ENCODE data around the gene IL3. TPM values are rescaled to one million over a fixed set of nuclear protein-coding genes. Genes with fewer than 3 reads are reported as not detected.

Gene IL3
- total RNA-seq, 1 experiment from 2014 or later: not detected

DNA sequence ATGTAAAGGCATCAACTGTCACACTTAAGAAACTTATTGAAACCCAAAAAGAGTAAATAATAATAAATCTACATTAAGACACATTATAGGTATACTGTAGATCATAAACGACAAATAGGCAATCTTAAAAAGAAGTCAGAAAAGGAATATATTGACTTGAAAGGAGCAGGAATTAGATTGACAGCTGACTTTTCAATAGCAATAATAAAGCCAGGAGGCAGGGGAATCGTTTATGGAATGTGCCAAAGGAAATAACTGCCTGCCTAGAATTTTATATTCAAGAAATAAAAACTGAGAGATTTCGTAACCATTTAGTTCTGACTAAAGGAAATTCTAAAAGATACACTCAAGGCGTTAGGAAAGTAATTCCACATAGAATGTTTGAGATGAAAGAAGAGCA is 27.3 kb upstream of the IL3 start (continued):
- TF ChIP-seq, protein P1, sequence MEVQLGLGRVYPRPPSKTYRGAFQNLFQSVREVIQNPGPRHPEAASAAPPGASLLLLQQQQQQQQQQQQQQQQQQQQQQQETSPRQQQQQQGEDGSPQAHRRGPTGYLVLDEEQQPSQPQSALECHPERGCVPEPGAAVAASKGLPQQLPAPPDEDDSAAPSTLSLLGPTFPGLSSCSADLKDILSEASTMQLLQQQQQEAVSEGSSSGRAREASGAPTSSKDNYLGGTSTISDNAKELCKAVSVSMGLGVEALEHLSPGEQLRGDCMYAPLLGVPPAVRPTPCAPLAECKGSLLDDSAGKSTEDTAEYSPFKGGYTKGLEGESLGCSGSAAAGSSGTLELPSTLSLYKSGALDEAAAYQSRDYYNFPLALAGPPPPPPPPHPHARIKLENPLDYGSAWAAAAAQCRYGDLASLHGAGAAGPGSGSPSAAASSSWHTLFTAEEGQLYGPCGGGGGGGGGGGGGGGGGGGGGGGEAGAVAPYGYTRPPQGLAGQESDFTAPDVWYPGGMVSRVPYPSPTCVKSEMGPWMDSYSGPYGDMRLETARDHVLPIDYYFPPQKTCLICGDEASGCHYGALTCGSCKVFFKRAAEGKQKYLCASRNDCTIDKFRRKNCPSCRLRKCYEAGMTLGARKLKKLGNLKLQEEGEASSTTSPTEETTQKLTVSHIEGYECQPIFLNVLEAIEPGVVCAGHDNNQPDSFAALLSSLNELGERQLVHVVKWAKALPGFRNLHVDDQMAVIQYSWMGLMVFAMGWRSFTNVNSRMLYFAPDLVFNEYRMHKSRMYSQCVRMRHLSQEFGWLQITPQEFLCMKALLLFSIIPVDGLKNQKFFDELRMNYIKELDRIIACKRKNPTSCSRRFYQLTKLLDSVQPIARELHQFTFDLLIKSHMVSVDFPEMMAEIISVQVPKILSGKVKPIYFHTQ (CRISPR knock-in tag; IDR thresholded peaks at IDR 0.05): no peak
- no peak for TF ChIP-seq KAT7 (CRISPR knock-in tag; IDR thresholded peaks at IDR 0.05; ENCODE audit: borderline replicate concordance)

DNA sequence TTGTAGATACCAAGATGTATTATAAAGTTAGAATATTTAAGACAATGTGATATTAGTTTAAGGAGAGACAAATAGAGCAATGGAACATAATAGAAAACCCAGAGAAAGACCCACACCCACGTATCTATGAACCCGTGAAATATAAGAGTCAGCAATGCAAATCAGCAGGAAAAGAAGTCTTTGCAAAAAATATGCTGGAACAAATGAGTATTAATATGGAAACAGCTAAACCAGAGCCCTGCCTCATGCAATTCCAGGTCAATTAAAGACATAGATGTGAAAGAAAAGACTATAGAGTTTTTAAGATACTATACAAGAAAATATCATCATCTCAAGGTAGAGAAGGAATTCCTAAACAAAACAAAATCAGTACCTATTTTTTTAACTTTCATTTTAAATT is 23.1 kb upstream of the IL3 start:
- CTCF ChIA-PET: no interaction called here
- Mint-ChIP-seq H3K27ac (no peak overlapping the region), H3K27me3 (ENCODE audit: low read depth) (no peaks in the 10 kb centered on the region; the same call in 1 of the 2 replicates), H3K36me3 (no peaks in the 10 kb centered on the region), H3K4me3 (no peak overlapping the region), H3K4me1 (no peaks in the 10 kb centered on the region), H3K9me3 (peaks cover 10% of the 10 kb centered on the region; the same call in 1 of the 2 replicates)
- DNase-seq (ENCODE audit: low spot score) (no peak), ATAC-seq (no peak)
- POLR2A ChIA-PET: no interaction called here
- TF ChIP-seq, protein P2, sequence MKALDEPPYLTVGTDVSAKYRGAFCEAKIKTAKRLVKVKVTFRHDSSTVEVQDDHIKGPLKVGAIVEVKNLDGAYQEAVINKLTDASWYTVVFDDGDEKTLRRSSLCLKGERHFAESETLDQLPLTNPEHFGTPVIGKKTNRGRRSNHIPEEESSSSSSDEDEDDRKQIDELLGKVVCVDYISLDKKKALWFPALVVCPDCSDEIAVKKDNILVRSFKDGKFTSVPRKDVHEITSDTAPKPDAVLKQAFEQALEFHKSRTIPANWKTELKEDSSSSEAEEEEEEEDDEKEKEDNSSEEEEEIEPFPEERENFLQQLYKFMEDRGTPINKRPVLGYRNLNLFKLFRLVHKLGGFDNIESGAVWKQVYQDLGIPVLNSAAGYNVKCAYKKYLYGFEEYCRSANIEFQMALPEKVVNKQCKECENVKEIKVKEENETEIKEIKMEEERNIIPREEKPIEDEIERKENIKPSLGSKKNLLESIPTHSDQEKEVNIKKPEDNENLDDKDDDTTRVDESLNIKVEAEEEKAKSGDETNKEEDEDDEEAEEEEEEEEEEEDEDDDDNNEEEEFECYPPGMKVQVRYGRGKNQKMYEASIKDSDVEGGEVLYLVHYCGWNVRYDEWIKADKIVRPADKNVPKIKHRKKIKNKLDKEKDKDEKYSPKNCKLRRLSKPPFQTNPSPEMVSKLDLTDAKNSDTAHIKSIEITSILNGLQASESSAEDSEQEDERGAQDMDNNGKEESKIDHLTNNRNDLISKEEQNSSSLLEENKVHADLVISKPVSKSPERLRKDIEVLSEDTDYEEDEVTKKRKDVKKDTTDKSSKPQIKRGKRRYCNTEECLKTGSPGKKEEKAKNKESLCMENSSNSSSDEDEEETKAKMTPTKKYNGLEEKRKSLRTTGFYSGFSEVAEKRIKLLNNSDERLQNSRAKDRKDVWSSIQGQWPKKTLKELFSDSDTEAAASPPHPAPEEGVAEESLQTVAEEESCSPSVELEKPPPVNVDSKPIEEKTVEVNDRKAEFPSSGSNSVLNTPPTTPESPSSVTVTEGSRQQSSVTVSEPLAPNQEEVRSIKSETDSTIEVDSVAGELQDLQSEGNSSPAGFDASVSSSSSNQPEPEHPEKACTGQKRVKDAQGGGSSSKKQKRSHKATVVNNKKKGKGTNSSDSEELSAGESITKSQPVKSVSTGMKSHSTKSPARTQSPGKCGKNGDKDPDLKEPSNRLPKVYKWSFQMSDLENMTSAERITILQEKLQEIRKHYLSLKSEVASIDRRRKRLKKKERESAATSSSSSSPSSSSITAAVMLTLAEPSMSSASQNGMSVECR (CRISPR knock-in tag; IDR thresholded peaks at IDR 0.05; ENCODE audit: borderline replicate concordance): no peak
- TF ChIP-seq ESRRA (CRISPR knock-in tag; IDR thresholded peaks at IDR 0.05; ENCODE audit: borderline replicate concordance) (no peak), CREM (CRISPR knock-in tag; IDR thresholded peaks at IDR 0.05) (no peak), ETV6 (CRISPR knock-in tag; IDR thresholded peaks at IDR 0.05) (no peak), ZNF423 (CRISPR knock-in tag; IDR thresholded peaks at IDR 0.05) (no peak), NR3C1 (CRISPR knock-in tag; conservative IDR thresholded peaks at IDR 0.05; ENCODE audit: low read depth) (no peak), NFYB (CRISPR knock-in tag; conservative IDR thresholded peaks at IDR 0.05; ENCODE audit: low read depth) (no peak), ZBTB21 (CRISPR knock-in tag; IDR thresholded peaks at IDR 0.05; ENCODE audit: borderline replicate concordance) (no peak), TEAD1 (CRISPR knock-in tag; IDR thresholded peaks at IDR 0.05) (no peak)
- TF ChIP-seq, protein P3, sequence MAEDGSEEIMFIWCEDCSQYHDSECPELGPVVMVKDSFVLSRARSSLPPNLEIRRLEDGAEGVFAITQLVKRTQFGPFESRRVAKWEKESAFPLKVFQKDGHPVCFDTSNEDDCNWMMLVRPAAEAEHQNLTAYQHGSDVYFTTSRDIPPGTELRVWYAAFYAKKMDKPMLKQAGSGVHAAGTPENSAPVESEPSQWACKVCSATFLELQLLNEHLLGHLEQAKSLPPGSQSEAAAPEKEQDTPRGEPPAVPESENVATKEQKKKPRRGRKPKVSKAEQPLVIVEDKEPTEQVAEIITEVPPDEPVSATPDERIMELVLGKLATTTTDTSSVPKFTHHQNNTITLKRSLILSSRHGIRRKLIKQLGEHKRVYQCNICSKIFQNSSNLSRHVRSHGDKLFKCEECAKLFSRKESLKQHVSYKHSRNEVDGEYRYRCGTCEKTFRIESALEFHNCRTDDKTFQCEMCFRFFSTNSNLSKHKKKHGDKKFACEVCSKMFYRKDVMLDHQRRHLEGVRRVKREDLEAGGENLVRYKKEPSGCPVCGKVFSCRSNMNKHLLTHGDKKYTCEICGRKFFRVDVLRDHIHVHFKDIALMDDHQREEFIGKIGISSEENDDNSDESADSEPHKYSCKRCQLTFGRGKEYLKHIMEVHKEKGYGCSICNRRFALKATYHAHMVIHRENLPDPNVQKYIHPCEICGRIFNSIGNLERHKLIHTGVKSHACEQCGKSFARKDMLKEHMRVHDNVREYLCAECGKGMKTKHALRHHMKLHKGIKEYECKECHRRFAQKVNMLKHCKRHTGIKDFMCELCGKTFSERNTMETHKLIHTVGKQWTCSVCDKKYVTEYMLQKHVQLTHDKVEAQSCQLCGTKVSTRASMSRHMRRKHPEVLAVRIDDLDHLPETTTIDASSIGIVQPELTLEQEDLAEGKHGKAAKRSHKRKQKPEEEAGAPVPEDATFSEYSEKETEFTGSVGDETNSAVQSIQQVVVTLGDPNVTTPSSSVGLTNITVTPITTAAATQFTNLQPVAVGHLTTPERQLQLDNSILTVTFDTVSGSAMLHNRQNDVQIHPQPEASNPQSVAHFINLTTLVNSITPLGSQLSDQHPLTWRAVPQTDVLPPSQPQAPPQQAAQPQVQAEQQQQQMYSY (CRISPR knock-in tag; IDR thresholded peaks at IDR 0.05): no peak
- TF ChIP-seq, protein P4, sequence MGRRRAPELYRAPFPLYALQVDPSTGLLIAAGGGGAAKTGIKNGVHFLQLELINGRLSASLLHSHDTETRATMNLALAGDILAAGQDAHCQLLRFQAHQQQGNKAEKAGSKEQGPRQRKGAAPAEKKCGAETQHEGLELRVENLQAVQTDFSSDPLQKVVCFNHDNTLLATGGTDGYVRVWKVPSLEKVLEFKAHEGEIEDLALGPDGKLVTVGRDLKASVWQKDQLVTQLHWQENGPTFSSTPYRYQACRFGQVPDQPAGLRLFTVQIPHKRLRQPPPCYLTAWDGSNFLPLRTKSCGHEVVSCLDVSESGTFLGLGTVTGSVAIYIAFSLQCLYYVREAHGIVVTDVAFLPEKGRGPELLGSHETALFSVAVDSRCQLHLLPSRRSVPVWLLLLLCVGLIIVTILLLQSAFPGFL (CRISPR knock-in tag; IDR thresholded peaks at IDR 0.05; ENCODE audit: borderline replicate concordance): no peak
- TF ChIP-seq, protein P5, sequence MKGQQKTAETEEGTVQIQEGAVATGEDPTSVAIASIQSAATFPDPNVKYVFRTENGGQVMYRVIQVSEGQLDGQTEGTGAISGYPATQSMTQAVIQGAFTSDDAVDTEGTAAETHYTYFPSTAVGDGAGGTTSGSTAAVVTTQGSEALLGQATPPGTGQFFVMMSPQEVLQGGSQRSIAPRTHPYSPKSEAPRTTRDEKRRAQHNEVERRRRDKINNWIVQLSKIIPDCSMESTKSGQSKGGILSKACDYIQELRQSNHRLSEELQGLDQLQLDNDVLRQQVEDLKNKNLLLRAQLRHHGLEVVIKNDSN (CRISPR knock-in tag; IDR thresholded peaks at IDR 0.05): no peak
- TF ChIP-seq, protein P6, sequence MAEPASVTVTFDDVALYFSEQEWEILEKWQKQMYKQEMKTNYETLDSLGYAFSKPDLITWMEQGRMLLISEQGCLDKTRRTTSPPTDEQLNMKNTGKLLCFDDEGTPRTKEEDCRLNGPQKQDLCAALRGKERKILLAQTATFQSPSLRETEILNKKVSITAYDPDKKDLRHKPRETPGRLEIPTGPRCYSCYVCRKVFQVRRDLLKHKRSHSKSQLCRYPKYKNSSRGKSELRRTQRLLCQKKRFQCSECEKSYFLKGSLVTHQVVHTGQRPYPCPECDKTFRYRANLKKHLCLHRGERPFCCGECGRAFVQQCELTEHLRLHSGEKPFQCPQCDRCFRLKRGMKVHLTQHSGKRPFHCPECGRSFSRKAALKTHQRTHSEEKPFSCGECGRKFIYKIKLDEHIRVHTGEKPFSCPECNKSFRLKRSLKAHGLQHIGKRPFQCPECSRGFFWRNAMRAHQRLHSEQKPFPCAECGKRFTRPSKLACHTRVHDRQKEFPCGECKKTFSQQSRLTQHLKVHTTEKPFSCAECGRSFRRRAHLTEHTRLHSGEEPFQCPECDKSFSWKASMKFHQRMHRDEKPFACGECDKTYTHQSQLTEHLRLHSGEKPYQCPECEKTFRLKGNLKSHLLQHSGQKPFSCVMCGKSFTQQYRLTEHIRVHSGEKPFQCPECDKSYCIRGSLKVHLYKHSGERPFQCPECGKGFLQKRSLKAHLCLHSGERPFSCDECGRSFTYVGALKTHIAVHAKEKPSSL (CRISPR knock-in tag; conservative IDR thresholded peaks at IDR 0.05): no peak
- TF ChIP-seq, protein P7, sequence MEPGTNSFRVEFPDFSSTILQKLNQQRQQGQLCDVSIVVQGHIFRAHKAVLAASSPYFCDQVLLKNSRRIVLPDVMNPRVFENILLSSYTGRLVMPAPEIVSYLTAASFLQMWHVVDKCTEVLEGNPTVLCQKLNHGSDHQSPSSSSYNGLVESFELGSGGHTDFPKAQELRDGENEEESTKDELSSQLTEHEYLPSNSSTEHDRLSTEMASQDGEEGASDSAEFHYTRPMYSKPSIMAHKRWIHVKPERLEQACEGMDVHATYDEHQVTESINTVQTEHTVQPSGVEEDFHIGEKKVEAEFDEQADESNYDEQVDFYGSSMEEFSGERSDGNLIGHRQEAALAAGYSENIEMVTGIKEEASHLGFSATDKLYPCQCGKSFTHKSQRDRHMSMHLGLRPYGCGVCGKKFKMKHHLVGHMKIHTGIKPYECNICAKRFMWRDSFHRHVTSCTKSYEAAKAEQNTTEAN (CRISPR knock-in tag; IDR thresholded peaks at IDR 0.05): no peak
- TF ChIP-seq, protein P8, sequence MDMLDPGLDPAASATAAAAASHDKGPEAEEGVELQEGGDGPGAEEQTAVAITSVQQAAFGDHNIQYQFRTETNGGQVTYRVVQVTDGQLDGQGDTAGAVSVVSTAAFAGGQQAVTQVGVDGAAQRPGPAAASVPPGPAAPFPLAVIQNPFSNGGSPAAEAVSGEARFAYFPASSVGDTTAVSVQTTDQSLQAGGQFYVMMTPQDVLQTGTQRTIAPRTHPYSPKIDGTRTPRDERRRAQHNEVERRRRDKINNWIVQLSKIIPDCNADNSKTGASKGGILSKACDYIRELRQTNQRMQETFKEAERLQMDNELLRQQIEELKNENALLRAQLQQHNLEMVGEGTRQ (CRISPR knock-in tag; IDR thresholded peaks at IDR 0.05): no peak
- TF ChIP-seq, protein P9, sequence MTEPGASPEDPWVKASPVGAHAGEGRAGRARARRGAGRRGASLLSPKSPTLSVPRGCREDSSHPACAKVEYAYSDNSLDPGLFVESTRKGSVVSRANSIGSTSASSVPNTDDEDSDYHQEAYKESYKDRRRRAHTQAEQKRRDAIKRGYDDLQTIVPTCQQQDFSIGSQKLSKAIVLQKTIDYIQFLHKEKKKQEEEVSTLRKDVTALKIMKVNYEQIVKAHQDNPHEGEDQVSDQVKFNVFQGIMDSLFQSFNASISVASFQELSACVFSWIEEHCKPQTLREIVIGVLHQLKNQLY (CRISPR knock-in tag; IDR thresholded peaks at IDR 0.05): no peak

All from WTC11 (cell line).